ENCODE measurements around the gene ZNF385B. TPM values are rescaled to one million over a fixed set of nuclear protein-coding genes. Genes with fewer than 3 reads are reported as not detected.

ZNF385B gene
- polyA plus RNA-seq, 1 donor (not counting 4 experiments of a cell fraction or from before 2014, with no cell fraction given): 0.17 TPM

- H3K79me2 ChIP-seq (ENCODE audit: control insufficient read depth, insufficient read depth, low read length): no peaks in the 10 kb centered on the region
- no peak overlapping the region for H3K9ac ChIP-seq (ENCODE audit: control insufficient read depth, extremely low read depth, insufficient read depth, low read length)
- no peak overlapping the region for H3K4me2 ChIP-seq (ENCODE audit: control insufficient read depth, extremely low read depth, insufficient read depth, low read depth, low read length)
- FAIRE-seq (no peak), DNase-seq (ENCODE audit: low read depth, low spot score) (no peak)
- no peaks in the 10 kb centered on the region for H3K36me3 ChIP-seq (ENCODE audit: control insufficient read depth in 2 of 2, extremely low read depth in 1 of 2, insufficient read depth in 2 of 2, low read length in 2 of 2)
- H3K4me1 ChIP-seq (ENCODE audit: control insufficient read depth, extremely low read depth, insufficient read depth, low read length): no peaks in the 10 kb centered on the region
- dilution Hi-C loops (cut with MboI; ENCODE audit: extremely low pct_ligation_motif_present, low sequenced_read_pairs): no loop called here
- H3K4me3 ChIP-seq (ENCODE audit: control insufficient read depth in 2 of 3, extremely low read depth in 1 of 3, insufficient read depth in 2 of 3, low read depth in 1 of 3, low read length in 3 of 3): no peak overlapping the region
- H3K27ac ChIP-seq (ENCODE audit: control insufficient read depth, insufficient read depth, low read length): no peak overlapping the region
- H3K9me3 ChIP-seq (ENCODE audit: control insufficient read depth, low read depth, low read length): no peaks in the 10 kb centered on the region
- no peaks in the 10 kb centered on the region for H3K9me1 ChIP-seq (ENCODE audit: control insufficient read depth, extremely low read depth, insufficient read depth, low read length)
- no peak for TF ChIP-seq CTCF (optimal IDR thresholded peaks at IDR 0.05 in 1 of 3, IDR thresholded peaks at IDR 0.05 in 1 of 3, conservative IDR thresholded peaks at IDR 0.05 in 1 of 3; ENCODE audit: extremely low read depth in 1 of 3, insufficient read depth in 2 of 3, low read length in 3 of 3)
- TF ChIP-seq EZH2 (IDR thresholded peaks at IDR 0.05; ENCODE audit: low read length): no peak
- H3K27me3 ChIP-seq (ENCODE audit: control insufficient read depth, extremely low read depth, insufficient read depth, low read length): no peaks in the 10 kb centered on the region
- H2AFZ ChIP-seq (ENCODE audit: control insufficient read depth, low read length): no peak overlapping the region
- no peaks in the 10 kb centered on the region for H4K20me1 ChIP-seq (ENCODE audit: control insufficient read depth, extremely low read depth, insufficient read depth, low read length)
These were observed 336.5 kb downstream of the ZNF385B start for GRCh38 chr2:179524809-179525339.

- H2AFZ ChIP-seq (ENCODE audit: control insufficient read depth, low read length): no peak overlapping the region
- no peaks in the 10 kb centered on the region for H3K4me1 ChIP-seq (ENCODE audit: control insufficient read depth, extremely low read depth, insufficient read depth, low read length)
- dilution Hi-C loops (cut with MboI; ENCODE audit: extremely low pct_ligation_motif_present, low sequenced_read_pairs): no loop called here
- H3K9me3 ChIP-seq (ENCODE audit: control insufficient read depth, low read depth, low read length): no peaks in the 10 kb centered on the region
- H3K9ac ChIP-seq (ENCODE audit: control insufficient read depth, extremely low read depth, insufficient read depth, low read length): no peak overlapping the region
- no peaks in the 10 kb centered on the region for H3K79me2 ChIP-seq (ENCODE audit: control insufficient read depth, insufficient read depth, low read length)
- FAIRE-seq: no peak
- H3K4me2 ChIP-seq (ENCODE audit: control insufficient read depth, extremely low read depth, insufficient read depth, low read depth, low read length): no peak overlapping the region
- no peaks in the 10 kb centered on the region for H4K20me1 ChIP-seq (ENCODE audit: control insufficient read depth, extremely low read depth, insufficient read depth, low read length)
- DNase-seq (ENCODE audit: low read depth, low spot score): no peak
- no peaks in the 10 kb centered on the region for H3K9me1 ChIP-seq (ENCODE audit: control insufficient read depth, extremely low read depth, insufficient read depth, low read length)
- H3K36me3 ChIP-seq (ENCODE audit: control insufficient read depth in 2 of 2, extremely low read depth in 1 of 2, insufficient read depth in 2 of 2, low read length in 2 of 2): no peaks in the 10 kb centered on the region
- H3K27me3 ChIP-seq (ENCODE audit: control insufficient read depth, extremely low read depth, insufficient read depth, low read length): no peaks in the 10 kb centered on the region
- no peak overlapping the region for H3K27ac ChIP-seq (ENCODE audit: control insufficient read depth, insufficient read depth, low read length)
- H3K4me3 ChIP-seq (ENCODE audit: control insufficient read depth in 2 of 3, extremely low read depth in 1 of 3, insufficient read depth in 2 of 3, low read depth in 1 of 3, low read length in 3 of 3): no peak overlapping the region
- TF ChIP-seq CTCF (optimal IDR thresholded peaks at IDR 0.05 in 1 of 3, IDR thresholded peaks at IDR 0.05 in 1 of 3, conservative IDR thresholded peaks at IDR 0.05 in 1 of 3; ENCODE audit: extremely low read depth in 1 of 3, insufficient read depth in 2 of 3, low read length in 3 of 3): no peak
- TF ChIP-seq EZH2 (IDR thresholded peaks at IDR 0.05; ENCODE audit: low read length): no peak
These were observed 339.5 kb downstream of the ZNF385B start for GRCh38 chr2:179521944-179522343.
